ENCODE measurements around the gene GCSAM.

DNA sequence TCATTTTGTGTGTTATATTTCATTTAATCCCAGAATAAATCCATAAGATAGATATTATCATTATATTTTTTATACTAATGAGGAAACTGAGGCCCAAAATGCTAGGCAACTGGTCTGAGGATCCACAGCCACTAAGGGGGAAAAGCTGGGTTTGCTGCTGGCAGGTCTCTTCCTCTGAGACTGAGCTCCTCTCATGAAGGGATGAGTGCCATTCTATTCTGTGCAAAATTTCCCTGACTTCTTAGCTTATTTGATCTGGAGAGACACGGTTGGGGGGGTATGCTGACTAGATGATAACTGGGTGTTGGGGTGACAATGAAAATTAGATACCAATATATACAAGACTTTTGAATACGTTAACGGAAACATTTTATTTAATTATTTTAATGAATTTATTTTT lies 1.9 kb downstream of the GCSAM start:
- TF ChIP-seq, protein P1, sequence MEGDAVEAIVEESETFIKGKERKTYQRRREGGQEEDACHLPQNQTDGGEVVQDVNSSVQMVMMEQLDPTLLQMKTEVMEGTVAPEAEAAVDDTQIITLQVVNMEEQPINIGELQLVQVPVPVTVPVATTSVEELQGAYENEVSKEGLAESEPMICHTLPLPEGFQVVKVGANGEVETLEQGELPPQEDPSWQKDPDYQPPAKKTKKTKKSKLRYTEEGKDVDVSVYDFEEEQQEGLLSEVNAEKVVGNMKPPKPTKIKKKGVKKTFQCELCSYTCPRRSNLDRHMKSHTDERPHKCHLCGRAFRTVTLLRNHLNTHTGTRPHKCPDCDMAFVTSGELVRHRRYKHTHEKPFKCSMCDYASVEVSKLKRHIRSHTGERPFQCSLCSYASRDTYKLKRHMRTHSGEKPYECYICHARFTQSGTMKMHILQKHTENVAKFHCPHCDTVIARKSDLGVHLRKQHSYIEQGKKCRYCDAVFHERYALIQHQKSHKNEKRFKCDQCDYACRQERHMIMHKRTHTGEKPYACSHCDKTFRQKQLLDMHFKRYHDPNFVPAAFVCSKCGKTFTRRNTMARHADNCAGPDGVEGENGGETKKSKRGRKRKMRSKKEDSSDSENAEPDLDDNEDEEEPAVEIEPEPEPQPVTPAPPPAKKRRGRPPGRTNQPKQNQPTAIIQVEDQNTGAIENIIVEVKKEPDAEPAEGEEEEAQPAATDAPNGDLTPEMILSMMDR (IDR thresholded peaks at IDR 0.05) = no peak
- TF ChIP-seq POLR2A (IDR thresholded peaks at IDR 0.05) (no peak), POLR2AphosphoS5 (IDR thresholded peaks at IDR 0.05) (no peak)
